NCI-H1092 treated with DMSO at 0.1 percent for 48 hours (cell line): ENCODE results near the gene BTBD6.

Experiments
- DNase-seq: peaks from one replicate; lab custom pipeline; 2025; lab: John Stamatoyannopoulos, UW

Gene BTBD6

DNA sequence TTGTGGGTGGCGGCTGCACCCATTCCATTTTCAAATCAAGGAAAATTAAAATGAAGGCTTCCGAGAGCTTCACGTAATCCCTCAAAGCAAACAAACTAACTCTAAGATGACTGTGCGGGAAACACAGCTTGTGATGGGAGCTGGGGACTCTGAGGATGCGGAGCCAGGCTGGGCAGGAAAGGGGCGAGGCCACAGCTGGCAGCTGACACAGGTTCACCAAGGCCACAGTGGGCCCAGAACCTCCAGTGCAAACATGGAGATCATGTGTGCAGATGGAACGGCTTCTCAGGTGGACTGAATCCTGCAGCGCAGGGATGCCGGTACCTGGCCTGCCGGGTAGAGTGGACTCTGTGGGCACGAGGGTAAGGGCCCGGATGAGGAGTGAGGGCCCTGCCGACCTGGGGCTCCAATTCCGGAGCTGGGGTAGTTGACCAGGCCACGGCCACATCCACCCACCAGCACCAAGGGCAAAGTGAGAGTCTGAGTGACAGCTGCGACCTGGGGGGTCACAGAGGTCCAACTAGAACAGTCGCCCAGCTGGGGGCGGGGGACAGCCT is 19.2 kb upstream of the BTBD6 start:
- no peak for DNase-seq

GRCh38 chr14:105240811-105241576 is 7.3 kb upstream of the BTBD6 start:
- no peak for DNase-seq

DNA sequence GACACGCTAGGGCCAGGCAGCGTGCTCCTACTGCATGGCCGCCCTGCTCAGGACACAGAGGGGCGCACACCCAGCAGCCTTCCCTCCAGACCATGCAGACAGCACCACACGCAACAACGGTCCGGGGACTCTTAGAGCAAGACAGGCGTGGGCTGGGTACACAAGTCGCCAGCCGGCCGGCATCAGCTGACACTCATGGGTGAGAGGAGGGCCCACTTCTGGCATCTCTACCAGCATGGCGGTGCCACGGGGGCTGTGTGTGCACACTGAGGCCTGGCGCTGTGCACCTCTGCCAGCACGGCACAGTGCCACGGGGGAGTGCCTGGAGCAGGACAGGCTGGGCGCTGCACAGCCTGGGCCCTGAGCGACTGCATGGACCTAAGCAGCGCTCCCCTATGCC is 6.7 kb upstream of the BTBD6 start:
- no peak for DNase-seq

DNA sequence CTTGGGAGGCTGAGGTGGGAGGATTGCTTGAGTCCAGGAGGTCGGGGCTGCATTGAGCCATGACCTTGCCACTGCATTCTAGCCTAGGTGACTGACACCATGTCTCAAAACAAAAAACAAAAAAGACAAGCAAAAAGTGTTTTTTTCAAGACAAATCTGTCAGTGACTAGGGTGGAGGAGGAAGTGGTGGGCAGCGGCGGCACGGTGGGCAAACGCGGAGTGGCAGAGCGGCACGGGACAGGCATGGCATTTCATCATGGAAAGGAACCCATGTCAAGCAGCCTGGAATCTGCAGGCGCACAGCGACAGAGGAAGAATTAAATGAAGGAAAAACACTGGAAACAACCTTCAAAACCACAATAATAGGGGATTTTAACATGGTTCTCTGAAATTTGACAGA is 4.0 kb upstream of the BTBD6 start:
- DNase-seq, result no peak

GRCh38 chr14:105247026-105247425 is 1.3 kb upstream of the BTBD6 start:
- DNase-seq, result no peak

DNA sequence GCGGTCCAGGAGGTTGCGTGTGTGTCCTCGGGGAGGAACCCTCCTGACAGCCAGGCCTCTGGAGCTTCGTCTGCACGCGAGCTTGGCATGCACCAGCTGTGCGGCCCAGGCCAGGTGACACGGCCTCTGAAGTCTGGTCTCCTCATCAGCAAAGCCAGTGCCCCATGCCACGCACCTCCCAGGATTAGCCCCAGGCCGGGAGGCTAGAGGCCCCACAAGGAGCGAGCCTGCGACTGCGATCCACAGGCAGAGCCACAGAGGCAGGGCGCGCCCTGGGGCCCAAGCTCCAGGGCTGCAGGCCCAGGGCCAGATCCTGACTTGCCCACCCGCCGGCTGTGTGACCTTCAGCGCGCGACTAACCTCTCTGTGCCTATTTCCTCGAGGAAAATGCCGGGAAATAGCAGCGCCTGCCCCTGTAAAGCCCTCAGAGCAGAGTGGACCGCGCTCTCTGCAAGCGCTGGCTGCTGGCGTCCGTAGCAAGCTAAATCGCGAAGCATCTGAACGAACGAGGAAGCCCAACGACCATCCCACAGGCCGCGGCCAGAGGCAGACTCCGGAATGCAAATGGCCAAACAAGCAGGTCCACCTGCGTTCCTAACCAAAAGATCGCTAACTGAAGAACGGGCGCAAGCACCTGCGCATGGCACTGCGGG is 492 bp upstream of the BTBD6 start:
- no peak for DNase-seq

- no peak for DNase-seq
These were observed 1.1 kb downstream of the BTBD6 start for GRCh38 chr14:105249182-105250007.

GRCh38 chr14:105250008-105250366 is 1.7 kb downstream of the BTBD6 start:
- no peak for DNase-seq

GRCh38 chr14:105250986-105251385 is 2.7 kb downstream of the BTBD6 start:
- DNase-seq, result no peak

- no peak for DNase-seq
These were observed 3.6 kb downstream of the BTBD6 start for GRCh38 chr14:105251920-105252319.

DNA sequence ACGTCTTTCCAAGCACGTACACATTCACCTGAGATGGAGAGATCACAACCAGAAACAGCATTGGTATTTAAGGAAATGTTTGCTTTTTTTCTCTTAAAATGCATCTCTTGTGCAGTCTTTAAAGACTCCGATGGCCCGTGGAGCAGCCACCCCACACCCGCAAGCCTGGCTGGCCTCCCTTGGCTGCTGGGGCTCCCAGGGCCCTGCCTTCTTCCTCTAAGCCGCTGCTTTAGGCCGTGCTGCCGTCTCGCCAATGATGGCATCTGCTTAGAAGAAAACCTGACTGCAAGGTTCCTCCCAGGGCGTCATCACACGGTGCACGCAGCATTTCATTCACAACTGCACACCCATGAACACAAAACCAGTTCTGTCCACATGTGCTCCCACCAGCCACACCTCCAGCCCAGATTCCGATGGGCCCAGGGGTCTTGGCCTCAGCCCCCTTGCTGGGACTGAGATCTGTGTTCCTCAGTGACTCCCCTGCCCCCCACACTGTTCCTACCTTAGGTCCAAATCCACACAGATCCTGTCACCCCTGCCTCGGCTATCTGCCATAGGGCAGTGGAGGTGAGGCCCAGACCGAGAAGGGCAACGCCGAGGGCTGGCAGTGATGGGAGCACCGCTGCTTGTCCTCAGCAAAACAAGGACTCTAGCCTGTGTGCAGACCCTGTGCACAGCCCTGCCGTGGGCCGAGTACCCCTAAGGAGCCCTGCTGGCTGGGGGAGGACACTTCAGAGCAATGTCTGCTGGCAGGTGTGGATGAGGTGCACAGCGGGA is 4.4 kb downstream of the BTBD6 start:
- DNase-seq, result no peak

DNA sequence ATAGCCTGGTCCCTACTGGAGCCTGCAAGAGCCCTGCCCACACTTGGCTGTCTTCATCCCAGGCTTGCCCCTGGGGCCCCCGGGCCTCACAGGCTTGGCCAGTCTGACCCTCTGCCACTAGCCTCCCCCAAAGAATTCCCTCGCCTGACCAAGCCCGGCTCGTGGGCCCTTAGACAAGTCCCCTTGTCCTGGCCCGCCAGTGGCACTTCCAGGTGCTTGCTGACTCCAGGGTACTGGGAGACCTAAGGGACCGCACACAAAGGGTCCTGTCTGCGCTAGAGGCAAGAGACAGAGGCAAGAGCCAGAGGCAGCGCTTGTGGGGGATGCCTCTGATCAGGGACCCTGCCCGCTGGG is 5.0 kb downstream of the BTBD6 start:
- DNase-seq, result no peak

- no peak for DNase-seq
These were observed 6.7 kb downstream of the BTBD6 start for GRCh38 chr14:105255021-105255507.

DNA sequence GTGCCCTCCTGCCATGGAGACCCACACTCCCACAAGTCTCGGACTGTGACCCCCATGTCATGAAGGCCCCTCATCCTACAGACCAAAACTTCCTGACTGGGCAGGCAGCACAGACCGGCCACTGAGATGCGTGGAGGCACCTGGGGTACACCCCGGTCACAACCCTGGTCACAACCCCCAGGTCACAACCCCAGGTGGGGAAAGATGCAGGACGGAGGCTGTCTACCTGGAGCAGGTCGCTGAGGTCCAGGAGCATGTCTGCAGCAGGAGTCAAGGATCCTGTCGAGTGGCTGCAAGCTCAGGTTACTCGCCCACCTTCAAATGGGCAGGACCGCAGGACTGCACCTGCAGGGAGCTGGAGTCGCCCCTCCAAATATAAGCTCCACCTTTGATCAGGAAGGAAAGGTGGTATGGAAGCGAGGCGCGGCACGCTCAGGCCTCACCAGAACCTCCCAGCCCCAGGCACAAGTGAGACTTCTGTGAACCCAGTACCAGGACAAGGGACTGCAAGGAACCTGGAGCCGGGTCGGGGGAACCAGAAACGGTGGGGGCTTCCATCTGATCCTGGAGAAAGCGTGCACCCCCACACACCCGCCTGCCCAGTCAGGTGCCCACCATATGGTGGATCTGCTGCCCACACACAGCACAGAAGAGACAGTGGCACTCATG is 8.1 kb downstream of the BTBD6 start:
- DNase-seq, result no peak

GRCh38 chr14:105257464-105257863 is 9.1 kb downstream of the BTBD6 start:
- DNase-seq, result no peak

- DNase-seq, result no peak
These were observed 10.5 kb downstream of the BTBD6 start for GRCh38 chr14:105258846-105259245.

DNA sequence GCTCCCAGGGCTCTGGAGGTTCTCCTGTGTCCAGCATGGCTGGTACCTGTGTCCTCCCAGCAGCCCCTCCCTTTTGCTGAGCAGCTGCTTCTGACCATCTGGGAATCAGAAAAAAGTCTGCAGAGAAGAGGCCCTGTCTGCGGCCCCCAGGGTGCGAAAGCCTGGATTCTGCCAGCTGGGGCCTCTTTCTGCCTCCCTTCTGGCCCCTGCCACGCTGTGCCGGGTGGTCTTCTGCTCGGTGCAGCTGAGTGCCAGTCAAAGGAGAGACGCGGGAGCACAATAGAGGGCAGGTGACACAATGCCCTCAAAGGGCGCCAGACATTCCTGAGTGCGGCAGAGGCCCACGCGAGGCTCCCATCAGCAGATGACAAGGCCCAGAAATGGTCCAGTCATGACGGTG is 12.6 kb downstream of the BTBD6 start:
- no peak for DNase-seq

- no peak for DNase-seq
These were observed 13.4 kb downstream of the BTBD6 start for GRCh38 chr14:105261781-105262180.

GRCh38 chr14:105267820-105268548 is 19.7 kb downstream of the BTBD6 start:
- no peak for DNase-seq

GRCh38 chr14:105268736-105269354 is 20.5 kb downstream of the BTBD6 start:
- DNase-seq, result no peak
